ENCODE data around the gene CALHM4. TPM values are rescaled to one million over a fixed set of nuclear protein-coding genes. Genes with fewer than 3 reads are reported as not detected.

CALHM4 gene
- total and polyA plus RNA-seq, 2 donors (not counting 3 experiments of a cell fraction or from before 2014, with no cell fraction given) = 1.2 TPM; not detected in 1

DNA sequence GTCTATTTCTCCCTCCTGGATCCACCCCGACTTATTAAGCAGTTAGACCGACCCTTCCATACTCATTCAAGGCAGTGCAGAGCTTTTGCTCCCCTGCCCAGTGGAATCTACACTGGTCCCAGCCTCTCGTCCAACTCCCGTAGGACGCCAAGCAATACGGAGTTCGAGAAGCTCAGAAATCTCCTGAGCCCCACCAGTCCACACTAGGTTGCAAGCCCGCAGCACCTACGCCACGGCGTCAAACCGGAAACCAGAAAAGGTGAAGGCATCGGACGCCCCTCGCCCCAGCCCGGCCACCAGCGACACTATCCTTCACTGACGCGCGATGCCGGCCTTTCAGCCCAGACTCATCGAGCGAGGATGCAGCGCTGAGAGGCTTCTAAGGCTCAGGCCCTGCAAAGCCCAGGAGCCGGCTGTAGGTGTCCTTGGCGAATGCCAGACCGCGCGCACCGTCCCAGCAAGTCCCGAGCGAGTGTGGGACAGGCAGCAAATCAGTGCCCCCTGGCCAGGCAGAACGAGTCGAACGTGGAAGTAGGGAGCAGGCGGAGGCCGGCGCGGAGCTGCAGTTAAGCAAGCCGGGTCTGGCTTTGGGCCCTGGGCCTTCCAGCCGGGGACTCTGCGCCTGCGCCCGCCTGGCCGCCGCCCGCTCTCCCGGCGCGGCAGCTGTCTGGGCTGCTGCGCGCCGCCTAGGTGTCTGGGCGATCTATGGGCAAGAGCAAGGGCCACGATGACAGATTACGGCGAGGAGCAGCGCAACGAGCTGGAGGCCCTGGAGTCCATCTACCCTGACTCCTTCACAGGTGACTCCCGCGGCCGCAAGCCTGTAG is 17.5 kb downstream of the CALHM4 start, which contains the start of gene RWDD1:
RWDD1 (plus strand) TSS at position 649 of the 827 bp plus-strand sequence; CDS start at position 728, 79 bp downstream.
- Histone ChIP-seq H3K36me3 (ENCODE audit: control insufficient read depth in 2 of 2, extremely low read depth in 1 of 2, insufficient read depth in 2 of 2, low read length in 2 of 2) (no peaks in the 10 kb centered on the region), H4K20me1 (replicated peaks; ENCODE audit: control insufficient read depth, extremely low read depth, insufficient read depth, low read length) (no peaks in the 10 kb centered on the region), H3K9me1 (replicated peaks; ENCODE audit: control insufficient read depth, extremely low read depth, insufficient read depth, low read length) (no peaks in the 10 kb centered on the region), H3K9ac (replicated peaks; ENCODE audit: extremely low read depth, insufficient read depth, low read length) (peak within 1 kb of the TSS; percentile 98), H2AFZ (ENCODE audit: low read depth, low read length) (peak within 1 kb of the TSS; percentile 92), H3K27me3 (ENCODE audit: control insufficient read depth in 2 of 2, insufficient read depth in 2 of 2, low read length in 2 of 2) (no peaks in the 10 kb centered on the region), H3K4me3 (replicated peaks in 1 of 3; ENCODE audit: insufficient read depth in 1 of 3, low read depth in 1 of 3, low read length in 3 of 3) (peak within 1 kb of the TSS; percentile 87 to 98 (median 98)), H3K79me2 (ENCODE audit: control insufficient read depth, insufficient read depth, low read length) (peaks cover 56% of the 10 kb centered on the region), H3K27ac (ENCODE audit: insufficient read depth, low read depth, low read length) (peak within 1 kb of the TSS; percentile 84), H3K4me2 (ENCODE audit: insufficient read depth, low read length) (peak within 1 kb of the TSS; percentile 99), H3K9me3 (replicated peaks; ENCODE audit: control insufficient read depth, insufficient read depth, low read length) (no peaks in the 10 kb centered on the region), H3K4me1 (ENCODE audit: control insufficient read depth, extremely low read depth, insufficient read depth, low read length) (peaks cover 33% of the 10 kb centered on the region)
- ChIA-PET CTCF (interaction anchor here (0.8 to 5.5 kb wide), 11 partner anchors 8 to 353 kb away, joined by 3 to 36 read pairs (median 6); partner anchors contain the start of genes CALHM5 and RSPH4A), POLR2A (interaction anchor here (0.9 to 1.5 kb wide), 3 partner anchors 8 to 291 kb away, joined by 3 to 4 read pairs (median 3); partner anchors contain the start of genes CALHM5 and TSPYL1)
- intact Hi-C loops (cut with micrococcal nuclease) (loop anchor here (1.0 to 5.0 kb wide), 6 partner anchors 60 to 292 kb away; partner anchors contain the start of genes CALHM5, DSE, KPNA5 and TSPYL1), dilution Hi-C loops (cut with MboI; ENCODE audit: extremely low pct_ligation_motif_present, low sequenced_read_pairs) (no loop called here)
- TF ChIP-seq FOS (IDR thresholded peaks at IDR 0.05; ENCODE audit: borderline replicate concordance, insufficient read depth, low read length) (no peak), JUN (IDR thresholded peaks at IDR 0.05; ENCODE audit: borderline replicate concordance, insufficient read depth, insufficient read length, low read depth) (no peak), CTCF (IDR thresholded peaks at IDR 0.05; ENCODE audit: extremely low read depth in 1 of 2, insufficient read depth in 1 of 2, low read depth in 1 of 2, low read length in 2 of 2) (no peak), GATA2 (IDR thresholded peaks at IDR 0.05; ENCODE audit: insufficient read depth, insufficient read length, low read depth, low read length) (no peak), EZH2 (IDR thresholded peaks at IDR 0.05; ENCODE audit: borderline replicate concordance, low read depth, low read length, severe bottlenecking) (no peak), POLR2AphosphoS5 (IDR thresholded peaks at IDR 0.05; ENCODE audit: insufficient read depth, low read depth, low read length) (peak; percentile 92), POLR2A (IDR thresholded peaks at IDR 0.05; ENCODE audit: low read depth, low read length) (peak; percentile 89), MYC (IDR thresholded peaks at IDR 0.05; ENCODE audit: low read depth, low read length) (peak; percentile 94)
- TF ChIP-seq, protein P1, sequence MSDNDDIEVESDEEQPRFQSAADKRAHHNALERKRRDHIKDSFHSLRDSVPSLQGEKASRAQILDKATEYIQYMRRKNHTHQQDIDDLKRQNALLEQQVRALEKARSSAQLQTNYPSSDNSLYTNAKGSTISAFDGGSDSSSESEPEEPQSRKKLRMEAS (IDR thresholded peaks at IDR 0.05; ENCODE audit: insufficient read depth, insufficient read length) = peak; percentile 93
- no TSS peak for BruUV-seq (replicated peaks)
- FAIRE-seq = peak; percentile 93
- peak; percentile 99 for DNase-seq (ENCODE audit: low read depth, low spot score)

Measured in endothelial cell of umbilical vein (primary cell).